Epidermal melanocyte (primary cell): ENCODE measurements around the gene DPY19L1.
"Not testable (repeated sequence)": the region's sequence is repeated elsewhere in the genome, so short reads cannot be mapped to it uniquely, and the experiment has no call there.

Source experiments
- DNase-seq: peaks from one replicate; pipeline ENCODE4 v3.0.0; 2011; ENCODE audit warnings: low spot score; ENCODE audit not compliant: insufficient read length

Gene DPY19L1

DNA sequence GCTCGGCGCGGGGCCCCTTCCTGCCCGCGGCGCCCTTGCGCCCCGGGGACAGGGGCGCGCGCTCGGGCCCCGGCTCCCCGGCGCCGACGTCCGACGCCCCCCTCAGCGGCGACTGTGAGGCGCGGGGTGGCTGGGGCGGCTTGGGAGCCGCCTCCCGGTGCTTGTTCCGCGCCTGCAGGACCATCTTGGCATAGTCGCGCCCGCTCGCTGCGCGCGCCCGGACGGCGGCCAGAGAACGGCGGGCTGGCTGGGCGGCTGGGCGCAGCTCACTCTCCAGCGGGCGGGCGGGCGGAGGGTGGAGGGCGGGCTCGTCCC is at the start of gene DPY19L1:
DPY19L1 (minus strand) TSS at position 275 of the 315 bp plus-strand sequence; CDS start at position 184, 91 bp downstream.
- no peak for DNase-seq

DNA sequence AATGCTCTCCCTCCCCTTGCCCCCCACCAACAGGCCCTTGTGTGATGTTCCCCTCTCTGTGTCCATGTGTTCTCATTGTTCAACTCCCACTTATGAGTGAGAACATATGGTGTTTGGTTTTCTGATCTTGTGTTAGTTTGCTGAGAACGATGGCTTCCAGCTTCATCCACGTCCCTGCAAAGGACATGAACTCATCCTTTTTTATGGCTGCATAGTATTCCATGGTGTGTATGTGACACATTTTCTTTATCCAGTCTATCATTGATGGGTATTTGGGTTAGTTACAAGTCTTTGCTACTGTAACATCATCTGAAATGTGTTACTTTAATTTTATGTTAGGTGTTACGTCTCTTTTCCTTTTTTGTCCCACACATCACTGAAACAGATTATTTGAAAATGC is 42.2 kb upstream of the DPY19L1 start:
- not testable (repeated sequence) for DNase-seq

DNA sequence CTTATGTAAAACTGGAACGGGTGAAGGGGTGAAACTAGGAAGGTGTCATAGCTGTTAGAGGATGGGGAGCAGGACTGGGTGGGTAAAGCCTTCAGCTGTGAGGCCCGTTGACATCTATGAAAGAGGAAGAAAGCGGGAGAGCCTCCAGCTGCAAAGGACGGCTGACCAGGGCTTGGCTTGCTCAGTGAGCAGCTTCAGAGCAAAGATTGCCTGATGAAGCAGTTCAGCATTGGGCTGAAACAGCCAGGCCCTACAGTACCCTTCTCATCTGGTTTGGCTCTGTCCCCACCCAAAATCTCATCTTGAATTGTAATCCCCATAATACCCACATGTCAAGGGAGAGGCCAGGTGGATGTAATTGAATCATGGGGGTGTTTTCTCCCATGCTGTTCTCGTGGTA is 36.7 kb upstream of the DPY19L1 start:
- DNase-seq, result not testable (repeated sequence)

DNA sequence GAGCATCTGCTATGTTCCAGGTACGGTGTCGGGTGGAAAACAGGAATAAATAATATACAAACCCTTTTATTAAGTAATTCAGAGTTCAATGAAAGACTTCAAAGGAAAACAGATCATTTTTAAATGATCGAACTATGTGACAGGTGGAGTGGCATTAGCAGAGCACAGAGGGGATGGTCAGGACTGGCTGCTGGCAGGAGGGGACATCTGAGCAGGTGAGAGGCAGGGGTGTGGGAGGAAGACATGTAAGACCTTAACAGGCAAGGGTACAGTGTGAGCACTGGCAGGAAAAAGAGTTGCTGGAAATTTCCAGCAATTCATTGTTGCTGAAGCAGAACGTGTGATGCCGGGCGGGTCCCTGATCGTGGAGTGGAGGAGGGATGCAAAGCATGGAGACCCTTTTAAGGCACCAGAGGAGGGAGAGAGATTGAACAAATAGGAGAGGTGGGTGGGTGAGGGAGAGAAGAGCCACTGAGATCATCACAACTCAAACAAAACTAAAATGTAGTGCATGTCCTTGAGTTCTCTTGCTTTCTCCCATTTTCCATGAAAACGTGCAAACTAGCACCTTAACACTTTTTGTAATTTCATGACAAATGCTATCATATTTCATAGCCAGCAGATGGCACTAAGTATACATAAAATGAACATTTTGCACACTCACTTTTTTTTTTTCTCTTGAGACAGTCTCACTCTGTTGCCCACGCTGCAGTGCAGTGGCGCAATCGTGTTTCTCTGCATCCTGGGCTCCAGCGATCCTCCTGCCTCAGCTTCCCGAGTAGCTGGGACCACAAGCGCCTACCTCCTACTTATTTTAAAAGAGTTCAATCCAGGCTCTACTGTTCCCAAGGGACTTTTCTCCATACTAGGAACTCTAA is 35.9 kb upstream of the DPY19L1 start:
- DNase-seq, result not testable (repeated sequence)

DNA sequence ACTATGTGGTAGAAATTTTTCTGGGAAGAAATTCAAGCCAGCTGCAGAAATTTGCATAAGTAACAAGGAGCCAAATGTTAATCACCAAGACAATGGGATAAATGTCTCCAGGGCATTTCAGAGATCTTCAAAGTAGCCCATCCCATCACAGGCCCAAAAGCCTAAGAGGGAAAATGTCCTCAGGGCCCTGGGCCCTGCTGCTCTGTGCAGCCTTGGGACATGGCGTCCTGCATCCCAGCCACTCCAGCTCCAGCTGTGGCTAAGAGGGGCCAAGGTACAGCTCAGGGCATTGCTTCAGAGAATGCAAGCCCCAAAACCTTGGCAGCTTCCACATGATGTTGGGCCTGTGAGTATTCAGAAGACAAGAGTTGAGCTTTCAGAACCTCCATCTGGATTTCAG is 31.8 kb upstream of the DPY19L1 start:
- not testable (repeated sequence) for DNase-seq

DNA sequence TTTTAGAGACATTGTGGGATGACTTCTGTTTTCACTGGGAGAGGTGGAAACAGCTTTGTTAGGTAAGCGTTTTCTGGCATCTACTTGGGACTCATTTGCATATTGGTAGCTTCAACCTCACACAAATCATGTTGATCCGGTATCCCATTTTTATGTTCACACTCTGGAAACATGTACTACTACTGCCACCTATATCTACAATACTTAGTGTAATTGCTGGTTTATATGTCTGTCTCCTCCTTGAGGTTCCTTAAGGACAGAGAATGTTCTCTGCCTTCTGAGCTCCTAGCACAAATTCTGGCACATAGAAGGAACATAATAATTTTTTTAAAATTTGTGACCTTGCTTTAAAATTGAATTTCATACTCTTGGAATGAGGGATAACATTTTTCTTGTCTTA is 28.1 kb upstream of the DPY19L1 start:
- not testable (repeated sequence) for DNase-seq

DNA sequence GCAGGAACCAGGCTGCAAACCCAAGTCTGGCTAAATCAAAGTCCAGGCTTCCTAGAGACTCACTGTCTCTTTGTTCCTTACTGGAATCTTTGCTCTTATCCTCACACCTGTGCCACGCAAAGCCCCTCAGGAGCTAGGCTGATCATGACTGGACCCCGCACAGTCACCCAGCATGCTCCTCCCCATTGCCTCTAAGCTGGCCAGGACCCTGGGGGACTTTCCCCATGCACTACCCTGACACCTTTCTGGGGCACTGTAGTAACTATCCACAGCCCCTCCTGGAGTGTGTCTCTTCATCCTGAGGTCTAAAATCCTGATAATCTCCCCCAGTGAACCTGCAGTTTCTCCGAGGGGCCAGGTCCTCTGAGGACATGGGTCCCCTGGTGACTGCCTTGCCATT is 21.3 kb upstream of the DPY19L1 start:
- DNase-seq, result not testable (repeated sequence)

DNA sequence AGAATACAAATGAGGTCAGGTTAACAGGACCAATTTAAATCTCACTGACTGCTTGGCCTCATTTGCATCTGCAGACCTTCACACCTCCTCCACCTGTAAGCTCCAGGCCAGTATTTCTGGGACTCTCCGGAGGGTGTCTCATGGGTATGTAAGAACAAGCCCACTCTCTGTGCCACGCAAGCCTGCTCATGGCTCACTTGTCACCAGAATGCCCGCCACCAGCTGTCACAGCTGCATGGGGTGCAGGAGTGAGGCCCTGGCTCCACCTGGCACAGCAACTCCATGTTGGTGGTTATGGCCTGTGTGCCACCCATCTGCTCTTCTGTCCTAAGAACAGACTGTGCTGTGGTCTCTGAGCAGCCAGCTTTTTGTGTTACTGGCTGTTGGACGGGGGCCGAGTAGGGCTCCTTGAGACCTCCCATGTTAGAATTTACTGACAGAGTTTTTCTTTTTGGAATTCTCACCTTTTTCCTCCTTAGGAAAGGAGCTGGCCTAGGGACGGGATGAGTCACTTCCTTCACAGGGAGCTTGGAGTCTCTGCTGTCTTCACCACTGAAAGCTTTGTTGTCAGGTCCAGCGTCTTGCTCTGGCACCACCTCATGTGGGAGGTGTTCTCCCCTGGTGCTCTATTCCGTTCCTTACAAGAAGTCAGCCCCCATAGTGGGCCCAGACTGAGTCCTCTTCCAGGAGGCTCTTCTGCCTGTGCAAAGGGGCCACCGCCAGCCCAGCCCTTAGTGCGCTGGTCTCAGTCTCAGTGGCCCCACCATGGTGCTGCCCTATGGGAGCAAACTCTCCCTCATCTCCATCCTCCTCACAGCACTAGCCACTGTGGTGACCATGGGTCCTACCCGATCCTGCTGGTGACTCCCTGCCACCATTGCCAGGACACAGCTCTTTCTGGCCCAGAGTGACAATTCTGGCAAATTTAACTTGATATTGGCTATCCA is 20.5 kb upstream of the DPY19L1 start:
- DNase-seq, result not testable (repeated sequence)

DNA sequence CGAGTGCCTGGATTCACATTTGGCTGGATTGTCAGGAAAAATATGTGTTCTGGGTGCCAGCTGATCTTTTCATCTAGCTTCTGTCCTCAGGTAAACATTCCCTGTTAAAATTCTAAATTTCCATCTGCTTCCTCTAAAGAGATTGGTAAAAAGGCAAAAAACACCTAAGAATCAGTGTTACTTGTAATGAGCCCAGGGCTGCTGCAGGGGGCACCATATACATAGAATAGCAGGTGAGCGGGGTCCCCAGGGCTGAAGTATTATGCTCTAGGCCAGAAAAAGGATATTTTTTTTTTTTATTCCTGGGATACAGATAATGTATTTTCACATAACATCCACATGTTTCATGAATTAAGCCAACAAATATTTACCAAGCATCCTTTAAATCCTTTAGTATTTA is 18.4 kb upstream of the DPY19L1 start:
- not testable (repeated sequence) for DNase-seq

DNA sequence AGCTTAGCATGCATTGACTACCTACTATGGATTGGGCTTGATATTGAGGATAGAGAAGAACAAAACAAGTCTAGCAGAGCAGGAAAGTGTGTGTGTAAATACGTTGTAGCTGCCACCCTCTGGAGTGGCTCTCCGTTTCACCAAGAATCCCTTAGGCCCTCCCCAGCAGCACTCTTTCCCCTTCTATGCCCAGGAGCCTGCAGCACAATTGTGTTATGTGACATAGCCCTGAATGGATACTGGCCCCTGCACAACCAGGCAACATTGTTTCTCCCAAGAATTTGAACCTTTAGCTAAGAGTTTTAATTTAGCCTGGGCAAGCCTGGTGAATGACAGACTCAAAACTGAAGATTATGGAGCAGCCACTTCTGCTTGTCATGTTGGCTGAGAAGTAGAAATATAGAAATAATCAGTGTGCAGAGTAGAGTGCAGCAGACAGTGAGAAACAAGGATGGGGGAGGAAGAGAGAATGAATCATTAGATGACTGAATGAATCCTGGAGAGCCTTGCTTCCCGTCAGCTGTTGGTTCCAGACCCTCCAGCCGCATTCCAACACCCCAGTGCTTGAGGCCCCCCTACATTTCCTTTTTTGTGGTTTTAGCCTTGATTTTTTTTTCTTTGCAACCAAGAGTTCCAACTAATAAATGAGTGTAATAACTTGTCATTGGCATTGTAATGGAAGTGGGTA is 16.3 kb upstream of the DPY19L1 start:
- not testable (repeated sequence) for DNase-seq

DNA sequence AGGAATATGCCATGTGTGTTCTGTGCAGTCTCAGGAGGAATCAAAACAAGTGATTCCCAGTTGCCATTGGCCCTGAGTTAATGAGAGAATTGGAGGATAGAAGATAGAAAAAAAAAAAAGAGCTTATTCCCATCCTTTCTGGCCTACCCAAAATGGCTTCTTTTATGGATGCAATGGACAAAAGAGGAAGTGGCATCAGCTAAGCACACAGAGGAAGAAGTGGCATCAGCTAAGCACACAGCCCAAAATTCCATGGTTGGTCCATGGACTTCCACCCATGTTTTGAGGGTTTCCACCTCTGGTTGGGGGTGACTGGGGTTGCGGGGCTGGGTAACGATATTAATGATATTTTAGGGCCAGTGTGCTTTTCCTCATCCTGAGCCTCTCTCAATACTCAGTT is 11.1 kb upstream of the DPY19L1 start:
- not testable (repeated sequence) for DNase-seq

DNA sequence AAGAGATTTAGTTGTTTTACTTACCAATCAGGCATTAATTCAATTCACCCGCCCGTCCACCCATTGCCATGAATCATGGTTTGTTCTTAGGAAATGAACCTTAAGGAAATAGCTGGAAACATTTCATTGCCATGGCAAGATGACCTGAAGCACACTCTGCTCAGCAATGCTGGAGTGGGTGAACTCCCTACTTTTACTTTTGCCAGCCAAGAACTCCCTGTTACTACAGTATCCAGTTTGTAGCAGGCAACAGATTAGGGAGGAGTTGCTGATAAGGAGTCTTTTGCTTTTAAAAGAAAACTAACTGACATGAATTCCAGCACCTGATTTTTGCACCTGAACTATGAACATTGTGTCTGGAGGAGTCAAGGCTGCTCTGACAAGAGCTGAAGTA is 10.6 kb upstream of the DPY19L1 start:
- not testable (repeated sequence) for DNase-seq

DNA sequence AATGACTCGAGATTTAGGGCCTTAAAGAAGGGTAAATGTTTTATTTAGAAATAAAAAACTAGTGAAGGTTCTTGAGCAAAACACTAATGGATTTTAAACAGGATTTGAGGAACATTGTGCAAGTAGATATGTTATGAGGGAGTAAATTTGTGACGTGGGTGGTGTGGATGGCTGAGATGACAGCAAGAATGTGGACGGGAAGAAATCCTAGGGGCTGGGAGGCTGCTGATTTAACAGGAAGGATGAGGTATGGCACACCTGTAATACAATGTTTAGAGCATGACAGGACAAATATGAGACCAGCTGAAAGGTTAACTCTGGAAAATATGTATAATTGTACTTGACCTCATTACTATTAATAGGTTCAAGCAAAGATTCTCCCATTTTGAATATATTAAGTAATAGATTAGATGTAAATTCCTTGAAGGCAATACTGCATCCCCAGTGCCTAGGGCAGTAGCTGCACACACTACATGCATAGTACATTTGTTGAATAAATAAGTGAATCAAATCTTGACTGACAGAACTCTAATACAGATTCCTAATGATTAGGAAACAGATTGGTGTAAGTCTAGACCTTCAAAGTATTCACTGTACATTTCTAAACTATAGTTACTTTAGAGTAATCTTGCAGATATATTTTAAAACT is 10.1 kb upstream of the DPY19L1 start:
- DNase-seq, result not testable (repeated sequence)

DNA sequence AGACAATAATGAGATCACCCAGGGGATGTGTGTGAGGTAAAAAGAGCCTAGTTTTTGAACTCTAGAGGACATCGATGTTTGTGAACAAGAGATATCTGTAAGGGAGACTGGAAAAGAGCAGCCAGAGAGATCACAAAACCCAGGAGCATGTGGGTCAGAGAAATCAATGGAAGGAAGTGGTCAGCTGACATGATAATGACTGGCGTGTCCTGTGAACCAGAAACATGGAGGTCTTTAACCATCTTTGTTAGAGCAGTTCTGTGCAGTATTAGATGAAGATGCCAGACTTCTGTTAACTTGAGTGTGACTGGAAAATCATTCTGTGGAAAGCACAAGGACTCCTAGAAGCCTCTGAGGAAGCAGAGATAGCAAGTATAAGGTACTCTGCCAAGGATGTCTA is 6.0 kb upstream of the DPY19L1 start:
- DNase-seq, result not testable (repeated sequence)

DNA sequence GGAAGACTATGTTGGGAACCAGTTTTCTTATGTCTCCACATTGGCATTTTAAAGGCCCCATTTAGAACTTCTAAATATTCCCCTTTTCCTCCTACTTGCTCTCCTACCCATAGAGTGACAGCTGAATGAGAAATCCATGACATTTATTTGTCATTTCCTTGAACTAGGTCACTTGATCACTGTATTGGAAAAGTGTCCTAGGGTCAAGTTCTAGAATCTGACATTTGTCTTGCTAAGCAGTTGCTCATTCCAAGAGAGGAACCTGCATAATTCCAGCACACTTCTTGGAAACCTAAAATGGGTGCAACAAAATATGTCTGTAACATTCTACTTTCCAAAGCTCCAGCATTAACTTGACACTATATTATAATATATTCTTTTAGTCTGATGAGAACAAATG is 3.6 kb upstream of the DPY19L1 start:
- DNase-seq, result no peak

DNA sequence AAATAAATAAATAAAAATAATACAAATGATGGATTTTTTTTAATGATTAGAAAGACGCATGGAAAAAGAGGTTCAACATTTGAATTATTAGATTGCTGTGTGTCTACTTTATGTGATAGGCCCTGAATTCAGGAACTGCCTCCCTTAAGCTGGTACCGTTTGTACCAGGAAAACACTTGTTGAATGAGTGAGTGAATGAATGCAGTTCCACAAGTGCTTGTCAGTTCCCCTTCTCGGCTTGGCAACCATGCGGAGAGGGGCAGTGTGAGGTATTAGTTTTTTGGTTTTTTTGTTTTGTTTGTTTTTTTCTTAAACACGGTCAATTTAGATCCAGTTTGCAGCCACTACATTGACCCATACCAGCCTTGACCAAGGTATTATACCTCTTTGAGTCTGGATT is 2.1 kb upstream of the DPY19L1 start:
- no peak for DNase-seq

DNA sequence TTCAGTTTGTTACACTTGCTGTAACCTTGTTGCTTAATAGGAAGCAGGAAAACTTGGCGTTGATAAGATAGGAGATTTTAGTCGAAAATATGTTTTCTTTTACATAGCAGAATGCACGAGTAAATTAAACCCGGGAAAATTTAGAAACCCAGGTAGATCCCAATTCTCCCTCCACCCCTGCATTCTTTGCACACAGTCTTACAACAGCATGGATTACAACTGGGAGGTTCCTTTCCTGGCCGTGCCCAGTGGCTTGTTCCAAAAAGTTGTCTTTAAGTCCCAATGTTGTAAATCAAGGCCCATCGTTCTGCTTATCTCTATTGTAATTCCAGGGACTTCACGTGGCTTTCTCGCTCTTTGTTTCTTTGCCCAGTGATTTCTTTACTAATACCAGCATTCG is 1.1 kb upstream of the DPY19L1 start:
- no peak for DNase-seq

DNA sequence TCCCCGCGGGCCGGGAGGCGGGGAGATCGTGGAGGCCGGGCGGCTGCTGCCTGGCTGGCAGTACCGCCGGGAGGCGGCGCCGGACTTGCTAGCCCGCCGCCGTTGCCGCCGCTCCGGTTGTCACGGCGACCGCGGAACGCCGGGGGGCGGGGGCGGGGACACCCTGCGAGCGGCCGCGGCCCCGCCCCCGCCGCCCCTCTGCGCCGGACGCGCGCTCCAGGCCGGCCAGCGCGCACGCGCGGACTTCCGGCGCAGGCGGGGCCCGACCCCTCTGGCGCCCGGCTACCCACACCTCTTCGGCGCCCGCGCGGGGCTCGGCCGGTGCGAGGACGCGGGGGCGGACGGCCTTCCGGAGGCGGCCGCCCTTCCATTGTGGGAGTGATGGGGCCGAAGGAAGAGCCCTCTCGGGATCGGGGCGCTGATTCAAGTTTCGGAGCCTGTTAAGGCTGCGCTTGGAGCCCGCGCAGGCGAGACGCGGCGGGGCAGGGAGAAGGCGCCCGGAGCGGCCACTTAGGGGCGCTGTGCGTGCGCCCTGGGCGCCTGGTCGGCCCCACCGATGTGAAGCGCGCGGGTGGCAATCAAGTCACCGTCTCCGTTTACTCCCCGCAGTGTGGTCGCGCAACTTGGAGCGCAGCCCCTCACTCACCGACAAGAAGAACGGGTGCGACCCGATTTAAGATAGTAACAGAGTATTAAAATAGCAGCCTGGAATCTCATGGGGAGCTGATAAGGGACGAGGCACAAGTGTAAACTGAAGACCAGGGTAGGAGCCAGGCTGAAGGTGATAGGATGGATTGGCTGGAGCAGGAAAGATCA is 449 bp upstream of the DPY19L1 start:
- DNase-seq, result peak; percentile 95

DNA sequence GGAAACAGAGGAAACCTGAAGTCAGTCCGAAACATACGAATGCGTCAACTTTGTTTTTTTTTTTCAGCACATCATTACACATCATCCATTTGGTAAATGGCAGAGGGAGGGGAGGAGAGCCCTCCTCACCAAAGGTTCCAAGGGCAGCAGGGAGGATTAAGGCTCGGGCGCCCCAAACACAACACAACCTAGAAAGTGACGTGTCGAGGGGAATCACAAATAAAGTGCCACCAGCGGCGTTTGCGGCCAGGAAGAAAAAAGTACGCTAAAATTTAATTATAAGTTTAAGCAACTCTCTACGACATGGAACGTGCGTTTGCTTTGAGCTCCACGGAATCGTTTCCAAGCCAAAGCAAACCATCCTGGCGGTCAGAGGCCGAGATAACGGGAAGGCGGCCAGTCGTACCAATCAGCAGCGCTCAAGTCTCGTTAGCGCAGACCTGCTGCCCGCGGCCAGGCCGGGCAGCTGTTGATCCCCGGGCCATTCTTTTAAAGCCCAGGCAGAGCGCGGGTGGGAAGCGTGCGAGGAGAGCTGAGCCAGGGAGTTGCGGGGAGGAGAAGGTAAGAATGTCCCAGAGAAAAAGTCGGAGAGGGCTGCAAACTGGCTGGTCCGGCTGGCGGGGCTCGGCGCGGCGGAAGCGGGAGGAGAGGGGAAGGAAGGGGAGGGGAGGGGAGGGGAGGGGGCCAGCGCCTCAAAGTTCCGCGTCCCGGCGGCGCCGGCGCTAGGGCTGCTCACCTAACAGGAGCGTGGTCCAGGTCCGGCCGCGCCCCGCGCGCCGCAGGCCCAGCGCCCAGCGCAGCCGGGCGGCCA is 719 bp downstream of the DPY19L1 start:
- DNase-seq, result peak; percentile 57
